ENCODE measurements around the gene RCAN2.

The RCAN2 gene

DNA sequence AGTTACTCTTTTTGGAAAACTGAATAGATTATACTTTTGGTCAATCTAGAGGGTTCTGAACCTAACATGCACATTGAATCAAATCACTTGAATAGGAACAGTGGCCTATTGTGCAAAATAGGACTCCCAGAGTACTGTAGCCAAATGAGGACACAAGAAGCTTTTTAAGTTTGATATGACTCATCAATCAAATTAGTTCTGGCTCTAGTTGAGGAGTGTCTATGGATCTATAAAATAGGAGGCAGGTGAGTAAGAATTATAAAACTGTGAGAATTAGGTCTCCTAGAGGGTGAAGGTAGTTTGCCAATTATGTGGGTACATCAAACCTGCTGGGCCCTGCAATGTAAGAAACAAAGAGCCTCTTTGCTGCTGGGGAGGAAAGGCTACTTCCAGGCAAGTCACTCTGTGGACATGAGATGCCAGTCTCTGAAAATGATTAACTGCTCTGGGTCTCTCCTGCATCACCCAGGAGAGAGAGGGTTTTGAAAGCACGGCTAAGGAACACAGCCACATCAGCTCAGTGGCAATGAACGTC, 112.3 kb downstream of the RCAN2 start:
- no peak for DNase-seq (ENCODE audit: low read depth)
- TF ChIP-seq, protein P1, sequence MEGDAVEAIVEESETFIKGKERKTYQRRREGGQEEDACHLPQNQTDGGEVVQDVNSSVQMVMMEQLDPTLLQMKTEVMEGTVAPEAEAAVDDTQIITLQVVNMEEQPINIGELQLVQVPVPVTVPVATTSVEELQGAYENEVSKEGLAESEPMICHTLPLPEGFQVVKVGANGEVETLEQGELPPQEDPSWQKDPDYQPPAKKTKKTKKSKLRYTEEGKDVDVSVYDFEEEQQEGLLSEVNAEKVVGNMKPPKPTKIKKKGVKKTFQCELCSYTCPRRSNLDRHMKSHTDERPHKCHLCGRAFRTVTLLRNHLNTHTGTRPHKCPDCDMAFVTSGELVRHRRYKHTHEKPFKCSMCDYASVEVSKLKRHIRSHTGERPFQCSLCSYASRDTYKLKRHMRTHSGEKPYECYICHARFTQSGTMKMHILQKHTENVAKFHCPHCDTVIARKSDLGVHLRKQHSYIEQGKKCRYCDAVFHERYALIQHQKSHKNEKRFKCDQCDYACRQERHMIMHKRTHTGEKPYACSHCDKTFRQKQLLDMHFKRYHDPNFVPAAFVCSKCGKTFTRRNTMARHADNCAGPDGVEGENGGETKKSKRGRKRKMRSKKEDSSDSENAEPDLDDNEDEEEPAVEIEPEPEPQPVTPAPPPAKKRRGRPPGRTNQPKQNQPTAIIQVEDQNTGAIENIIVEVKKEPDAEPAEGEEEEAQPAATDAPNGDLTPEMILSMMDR (IDR thresholded peaks at IDR 0.05; ENCODE audit: control insufficient read depth, extremely low read depth, insufficient read depth): no peak
- no peak overlapping the region for H3K4me3 ChIP-seq (ENCODE audit: low read depth, low read length)

GRCh38 chr6:46378161-46378881, 112.9 kb downstream of the RCAN2 start:
- DNase-seq (ENCODE audit: low read depth): no peak

GRCh38 chr6:46377209-46377608, 114.0 kb downstream of the RCAN2 start:
- no peak overlapping the region for H3K4me3 ChIP-seq (ENCODE audit: low read depth, low read length)
- TF ChIP-seq, protein P1 (IDR thresholded peaks at IDR 0.05; ENCODE audit: control insufficient read depth, extremely low read depth, insufficient read depth): no peak
- no peak for DNase-seq (ENCODE audit: low read depth)

More at GRCh38 chr6:46378161-46378881, 112.9 kb downstream of the RCAN2 start:
- TF ChIP-seq, protein P1 (IDR thresholded peaks at IDR 0.05; ENCODE audit: control insufficient read depth, extremely low read depth, insufficient read depth): no peak
- no peak overlapping the region for H3K4me3 ChIP-seq (ENCODE audit: low read depth, low read length)

DNA sequence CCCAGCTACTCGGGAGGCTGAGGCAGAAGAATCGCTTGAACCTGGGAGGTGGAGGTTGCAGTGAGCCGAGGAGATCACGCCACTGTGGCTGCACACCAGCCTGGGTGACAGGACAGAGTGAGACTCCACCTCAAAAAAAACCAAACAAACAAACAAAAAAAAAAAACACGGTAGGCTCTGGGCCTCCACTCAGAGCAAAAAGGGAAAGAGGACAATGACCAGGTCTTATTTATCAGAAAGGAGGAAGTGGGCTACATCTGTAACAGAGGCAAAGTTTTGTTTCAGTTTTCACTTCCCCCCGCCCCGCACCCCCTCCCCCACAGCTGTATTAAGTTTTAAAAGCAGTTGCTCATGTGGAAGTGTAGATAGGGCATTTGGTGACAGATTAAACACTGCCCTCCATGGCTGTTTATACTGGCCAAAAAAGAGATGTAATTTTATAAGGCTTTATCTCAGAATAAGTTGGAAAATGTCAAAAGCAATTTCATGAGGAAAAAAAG, 114.6 kb downstream of the RCAN2 start:
- TF ChIP-seq, protein P1 (IDR thresholded peaks at IDR 0.05; ENCODE audit: control insufficient read depth, extremely low read depth, insufficient read depth): no peak
- no peak for DNase-seq (ENCODE audit: low read depth)
- no peak overlapping the region for H3K4me3 ChIP-seq (ENCODE audit: low read depth, low read length)

- no peak overlapping the region for H3K4me3 ChIP-seq (ENCODE audit: low read depth, low read length)
- DNase-seq (ENCODE audit: low read depth): no peak
- TF ChIP-seq, protein P1 (IDR thresholded peaks at IDR 0.05; ENCODE audit: control insufficient read depth, extremely low read depth, insufficient read depth): no peak
Observed at GRCh38 chr6:46370622-46371021, 120.6 kb downstream of the RCAN2 start.

GRCh38 chr6:46368169-46368536, 123.1 kb downstream of the RCAN2 start:
- H3K4me3 ChIP-seq (ENCODE audit: low read depth, low read length): no peak overlapping the region
- TF ChIP-seq, protein P1 (IDR thresholded peaks at IDR 0.05; ENCODE audit: control insufficient read depth, extremely low read depth, insufficient read depth): no peak
- no peak for DNase-seq (ENCODE audit: low read depth)
